Measurements from ENCODE around the gene SOS1. TPM values are rescaled to one million over a fixed set of nuclear protein-coding genes. Genes with fewer than 3 reads are reported as not detected.
A peak's percentile ranks its signal among the peaks of the same experiment; 100 is the strongest.
"Not testable (repeated sequence)": the region's sequence is repeated elsewhere in the genome, so short reads cannot be mapped to it uniquely, and the experiment has no call there.

The SOS1 gene
- total RNA-seq, 4 donors from 2014 or later: 19.5 to 46.3 (median 33.3) TPM

- H3K27me3 ChIP-seq: no peaks in the 10 kb centered on the region
- in situ Hi-C loops (cut with MboI; ENCODE audit: low sequenced_read_pairs in 4 of 4): no loop called here
- no peaks in the 10 kb centered on the region for H3K9me3 ChIP-seq
- no peak overlapping the region for H3K4me3 ChIP-seq
- DNase-seq (peak; percentile 72 to 88), ATAC-seq (peak; percentile 91 to 95)
- no peak for TF ChIP-seq CTCF (IDR thresholded peaks at IDR 0.05 in 4 of 5, conservative IDR thresholded peaks at IDR 0.05 in 1 of 5)
- no peak for TF ChIP-seq POLR2A (IDR thresholded peaks at IDR 0.05)
- intact Hi-C loops (cut with DNase I; ENCODE audit: low total_unique reads): no loop called here
- H3K36me3 ChIP-seq: no peaks in the 10 kb centered on the region
- H3K4me1 ChIP-seq: peaks cover 13 to 22% of the 10 kb centered on the region in 2 donors
- peak overlapping the region; percentile 8 to 73 (median 62) for H3K27ac ChIP-seq
These were observed 25.1 kb upstream of the SOS1 start for GRCh38 chr2:39145906-39146421.

- Histone ChIP-seq H3K36me3 (no peaks in the 10 kb centered on the region), H3K4me3 (no peak overlapping the region), H3K9me3 (no peaks in the 10 kb centered on the region), H3K27ac (peak overlapping the region in 1 of 4 donors; percentile 54), H3K4me1 (peaks cover 17 to 35% of the 10 kb centered on the region in 2 donors), H3K27me3 (no peaks in the 10 kb centered on the region)
- TF ChIP-seq POLR2A (IDR thresholded peaks at IDR 0.05) (no peak), CTCF (IDR thresholded peaks at IDR 0.05 in 4 of 5, conservative IDR thresholded peaks at IDR 0.05 in 1 of 5) (no peak)
- intact Hi-C loops (cut with DNase I; ENCODE audit: low total_unique reads): no loop called here
- DNase-seq: no peak
- ATAC-seq: no peak
- in situ Hi-C loops (cut with MboI; ENCODE audit: low sequenced_read_pairs in 4 of 4): no loop called here
These were observed 23.6 kb upstream of the SOS1 start for GRCh38 chr2:39144416-39144815.

GRCh38 chr2:39142904-39143605, 22.2 kb upstream of the SOS1 start:
- ATAC-seq (no peak), DNase-seq (no peak)
- intact Hi-C loops (cut with DNase I; ENCODE audit: low total_unique reads): no loop called here
- TF ChIP-seq POLR2A (IDR thresholded peaks at IDR 0.05) (no peak), CTCF (IDR thresholded peaks at IDR 0.05 in 4 of 5, conservative IDR thresholded peaks at IDR 0.05 in 1 of 5) (no peak)
- H3K27ac ChIP-seq: peak overlapping the region; percentile 71 to 84 (median 78)
- peaks cover 17 to 35% of the 10 kb centered on the region in 2 donors for H3K4me1 ChIP-seq
- in situ Hi-C loops (cut with MboI; ENCODE audit: low sequenced_read_pairs in 4 of 4): no loop called here
- no peak overlapping the region for H3K4me3 ChIP-seq
- no peaks in the 10 kb centered on the region for H3K36me3 ChIP-seq
- H3K9me3 ChIP-seq: no peaks in the 10 kb centered on the region
- no peaks in the 10 kb centered on the region for H3K27me3 ChIP-seq

GRCh38 chr2:39141334-39142271, 20.8 kb upstream of the SOS1 start:
- Histone ChIP-seq H3K27me3 (no peaks in the 10 kb centered on the region), H3K4me3 (no peak overlapping the region), H3K27ac (peak overlapping the region; percentile 71 to 84 (median 78)), H3K36me3 (no peaks in the 10 kb centered on the region), H3K9me3 (no peaks in the 10 kb centered on the region), H3K4me1 (peaks cover 17 to 35% of the 10 kb centered on the region in 2 donors)
- ATAC-seq (peak; percentile 41 to 54), DNase-seq (peak; percentile 41 to 63)
- intact Hi-C loops (cut with DNase I; ENCODE audit: low total_unique reads) (no loop called here), in situ Hi-C loops (cut with MboI; ENCODE audit: low sequenced_read_pairs in 4 of 4) (no loop called here)
- TF ChIP-seq POLR2A (IDR thresholded peaks at IDR 0.05) (no peak), CTCF (IDR thresholded peaks at IDR 0.05 in 4 of 5, conservative IDR thresholded peaks at IDR 0.05 in 1 of 5) (no peak)

- peaks cover 17 to 31% of the 10 kb centered on the region in 2 donors for H3K4me1 ChIP-seq
- intact Hi-C loops (cut with DNase I; ENCODE audit: low total_unique reads); in situ Hi-C loops (cut with MboI; ENCODE audit: low sequenced_read_pairs in 4 of 4); H3K9me3 ChIP-seq; H3K27me3 ChIP-seq; H3K36me3 ChIP-seq; DNase-seq; H3K4me3 ChIP-seq: not testable (repeated sequence)
- ATAC-seq: peak in 1 of 2 donors; percentile 18
- H3K27ac ChIP-seq: peak overlapping the region; percentile 71 to 84 (median 78)
These were observed 20.1 kb upstream of the SOS1 start for GRCh38 chr2:39140948-39141333.

Measured in gastrocnemius medialis (tissue), 4 donors.